ENCODE data around the gene LYRM1. TPM values are rescaled to one million over a fixed set of nuclear protein-coding genes. Genes with fewer than 3 reads are reported as not detected.

LYRM1 gene
- total and polyA plus RNA-seq, 10 of the 15 experiments (the other 5 are each of a cell fraction or from before 2014, with no cell fraction given), result 18.4 to 54.4 (median 38.0) TPM

DNA sequence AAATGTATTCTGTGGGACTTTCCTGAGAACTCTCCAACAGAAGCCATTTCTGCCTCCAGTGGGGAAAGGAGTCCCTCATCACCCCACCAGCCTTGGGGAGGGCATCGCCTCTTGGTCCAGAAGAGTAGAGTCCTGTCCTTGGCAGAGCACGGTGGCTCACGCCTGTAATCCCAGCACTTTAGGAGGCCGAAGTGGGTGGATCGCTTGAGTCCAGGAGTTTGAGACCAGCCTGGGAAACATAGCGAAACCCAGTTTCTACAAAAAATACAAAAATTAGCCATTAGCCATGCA, 41.0 kb downstream of the LYRM1 start (continued):
- TF ChIP-seq, protein P1, sequence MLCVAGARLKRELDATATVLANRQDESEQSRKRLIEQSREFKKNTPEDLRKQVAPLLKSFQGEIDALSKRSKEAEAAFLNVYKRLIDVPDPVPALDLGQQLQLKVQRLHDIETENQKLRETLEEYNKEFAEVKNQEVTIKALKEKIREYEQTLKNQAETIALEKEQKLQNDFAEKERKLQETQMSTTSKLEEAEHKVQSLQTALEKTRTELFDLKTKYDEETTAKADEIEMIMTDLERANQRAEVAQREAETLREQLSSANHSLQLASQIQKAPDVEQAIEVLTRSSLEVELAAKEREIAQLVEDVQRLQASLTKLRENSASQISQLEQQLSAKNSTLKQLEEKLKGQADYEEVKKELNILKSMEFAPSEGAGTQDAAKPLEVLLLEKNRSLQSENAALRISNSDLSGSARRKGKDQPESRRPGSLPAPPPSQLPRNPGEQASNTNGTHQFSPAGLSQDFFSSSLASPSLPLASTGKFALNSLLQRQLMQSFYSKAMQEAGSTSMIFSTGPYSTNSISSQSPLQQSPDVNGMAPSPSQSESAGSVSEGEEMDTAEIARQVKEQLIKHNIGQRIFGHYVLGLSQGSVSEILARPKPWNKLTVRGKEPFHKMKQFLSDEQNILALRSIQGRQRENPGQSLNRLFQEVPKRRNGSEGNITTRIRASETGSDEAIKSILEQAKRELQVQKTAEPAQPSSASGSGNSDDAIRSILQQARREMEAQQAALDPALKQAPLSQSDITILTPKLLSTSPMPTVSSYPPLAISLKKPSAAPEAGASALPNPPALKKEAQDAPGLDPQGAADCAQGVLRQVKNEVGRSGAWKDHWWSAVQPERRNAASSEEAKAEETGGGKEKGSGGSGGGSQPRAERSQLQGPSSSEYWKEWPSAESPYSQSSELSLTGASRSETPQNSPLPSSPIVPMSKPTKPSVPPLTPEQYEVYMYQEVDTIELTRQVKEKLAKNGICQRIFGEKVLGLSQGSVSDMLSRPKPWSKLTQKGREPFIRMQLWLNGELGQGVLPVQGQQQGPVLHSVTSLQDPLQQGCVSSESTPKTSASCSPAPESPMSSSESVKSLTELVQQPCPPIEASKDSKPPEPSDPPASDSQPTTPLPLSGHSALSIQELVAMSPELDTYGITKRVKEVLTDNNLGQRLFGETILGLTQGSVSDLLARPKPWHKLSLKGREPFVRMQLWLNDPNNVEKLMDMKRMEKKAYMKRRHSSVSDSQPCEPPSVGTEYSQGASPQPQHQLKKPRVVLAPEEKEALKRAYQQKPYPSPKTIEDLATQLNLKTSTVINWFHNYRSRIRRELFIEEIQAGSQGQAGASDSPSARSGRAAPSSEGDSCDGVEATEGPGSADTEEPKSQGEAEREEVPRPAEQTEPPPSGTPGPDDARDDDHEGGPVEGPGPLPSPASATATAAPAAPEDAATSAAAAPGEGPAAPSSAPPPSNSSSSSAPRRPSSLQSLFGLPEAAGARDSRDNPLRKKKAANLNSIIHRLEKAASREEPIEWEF (IDR thresholded peaks at IDR 0.05; ENCODE audit: insufficient replicate concordance, low read depth, low read length), result no peak
- no peak for TF ChIP-seq SMARCA5 (IDR thresholded peaks at IDR 0.05)

DNA sequence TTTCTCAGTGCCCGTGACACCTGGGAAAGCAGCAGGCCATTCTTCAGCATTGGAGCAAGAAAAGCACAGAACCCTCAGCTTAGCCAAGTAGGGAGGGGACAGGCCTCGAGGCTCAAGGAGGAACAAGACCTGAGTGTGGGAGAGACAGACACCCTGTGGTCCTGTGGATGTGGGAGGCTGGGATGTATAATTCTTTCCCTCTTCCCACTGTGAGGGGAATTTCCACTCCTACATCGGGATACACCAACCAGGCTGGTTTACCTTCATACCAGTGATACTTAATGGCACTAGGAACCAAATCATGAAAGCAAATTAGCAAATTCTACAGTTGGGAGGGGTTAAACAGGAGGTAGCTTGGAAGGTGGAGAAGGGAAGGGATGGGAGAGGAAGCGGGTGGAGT, 41.7 kb downstream of the LYRM1 start:
- intact Hi-C loops (cut with micrococcal nuclease; ENCODE audit: unreplicated experiment), result loop anchor here (10.0 kb wide), 1 partner anchor 87 kb away; no protein-coding TSS in a partner anchor
- no peak for TF ChIP-seq NFYB (IDR thresholded peaks at IDR 0.05; ENCODE audit: insufficient read depth, low read depth, low read length)
- TF ChIP-seq, protein P2, sequence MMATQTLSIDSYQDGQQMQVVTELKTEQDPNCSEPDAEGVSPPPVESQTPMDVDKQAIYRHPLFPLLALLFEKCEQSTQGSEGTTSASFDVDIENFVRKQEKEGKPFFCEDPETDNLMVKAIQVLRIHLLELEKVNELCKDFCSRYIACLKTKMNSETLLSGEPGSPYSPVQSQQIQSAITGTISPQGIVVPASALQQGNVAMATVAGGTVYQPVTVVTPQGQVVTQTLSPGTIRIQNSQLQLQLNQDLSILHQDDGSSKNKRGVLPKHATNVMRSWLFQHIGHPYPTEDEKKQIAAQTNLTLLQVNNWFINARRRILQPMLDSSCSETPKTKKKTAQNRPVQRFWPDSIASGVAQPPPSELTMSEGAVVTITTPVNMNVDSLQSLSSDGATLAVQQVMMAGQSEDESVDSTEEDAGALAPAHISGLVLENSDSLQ (IDR thresholded peaks at IDR 0.05), result no peak
- no peak for TF ChIP-seq NR2C2 (IDR thresholded peaks at IDR 0.05; ENCODE audit: borderline replicate concordance, control insufficient read depth, insufficient read length, low read depth)
- TF ChIP-seq, protein P3, sequence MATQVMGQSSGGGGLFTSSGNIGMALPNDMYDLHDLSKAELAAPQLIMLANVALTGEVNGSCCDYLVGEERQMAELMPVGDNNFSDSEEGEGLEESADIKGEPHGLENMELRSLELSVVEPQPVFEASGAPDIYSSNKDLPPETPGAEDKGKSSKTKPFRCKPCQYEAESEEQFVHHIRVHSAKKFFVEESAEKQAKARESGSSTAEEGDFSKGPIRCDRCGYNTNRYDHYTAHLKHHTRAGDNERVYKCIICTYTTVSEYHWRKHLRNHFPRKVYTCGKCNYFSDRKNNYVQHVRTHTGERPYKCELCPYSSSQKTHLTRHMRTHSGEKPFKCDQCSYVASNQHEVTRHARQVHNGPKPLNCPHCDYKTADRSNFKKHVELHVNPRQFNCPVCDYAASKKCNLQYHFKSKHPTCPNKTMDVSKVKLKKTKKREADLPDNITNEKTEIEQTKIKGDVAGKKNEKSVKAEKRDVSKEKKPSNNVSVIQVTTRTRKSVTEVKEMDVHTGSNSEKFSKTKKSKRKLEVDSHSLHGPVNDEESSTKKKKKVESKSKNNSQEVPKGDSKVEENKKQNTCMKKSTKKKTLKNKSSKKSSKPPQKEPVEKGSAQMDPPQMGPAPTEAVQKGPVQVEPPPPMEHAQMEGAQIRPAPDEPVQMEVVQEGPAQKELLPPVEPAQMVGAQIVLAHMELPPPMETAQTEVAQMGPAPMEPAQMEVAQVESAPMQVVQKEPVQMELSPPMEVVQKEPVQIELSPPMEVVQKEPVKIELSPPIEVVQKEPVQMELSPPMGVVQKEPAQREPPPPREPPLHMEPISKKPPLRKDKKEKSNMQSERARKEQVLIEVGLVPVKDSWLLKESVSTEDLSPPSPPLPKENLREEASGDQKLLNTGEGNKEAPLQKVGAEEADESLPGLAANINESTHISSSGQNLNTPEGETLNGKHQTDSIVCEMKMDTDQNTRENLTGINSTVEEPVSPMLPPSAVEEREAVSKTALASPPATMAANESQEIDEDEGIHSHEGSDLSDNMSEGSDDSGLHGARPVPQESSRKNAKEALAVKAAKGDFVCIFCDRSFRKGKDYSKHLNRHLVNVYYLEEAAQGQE (IDR thresholded peaks at IDR 0.05; ENCODE audit: low read depth, low read length), result no peak
- TF ChIP-seq FOXM1 (IDR thresholded peaks at IDR 0.05; ENCODE audit: low read depth, low read length), result no peak
- TF ChIP-seq CHD2 (IDR thresholded peaks at IDR 0.05; ENCODE audit: borderline replicate concordance, low read depth, low read length), result no peak
- TF ChIP-seq MYB (IDR thresholded peaks at IDR 0.05; ENCODE audit: borderline replicate concordance, low read depth, low read length), result no peak
- TF ChIP-seq RFX5 (IDR thresholded peaks at IDR 0.05; ENCODE audit: low read depth, low read length), result no peak
- TF ChIP-seq TARDBP (IDR thresholded peaks at IDR 0.05; ENCODE audit: borderline replicate concordance), result no peak
- TF ChIP-seq, protein P4, sequence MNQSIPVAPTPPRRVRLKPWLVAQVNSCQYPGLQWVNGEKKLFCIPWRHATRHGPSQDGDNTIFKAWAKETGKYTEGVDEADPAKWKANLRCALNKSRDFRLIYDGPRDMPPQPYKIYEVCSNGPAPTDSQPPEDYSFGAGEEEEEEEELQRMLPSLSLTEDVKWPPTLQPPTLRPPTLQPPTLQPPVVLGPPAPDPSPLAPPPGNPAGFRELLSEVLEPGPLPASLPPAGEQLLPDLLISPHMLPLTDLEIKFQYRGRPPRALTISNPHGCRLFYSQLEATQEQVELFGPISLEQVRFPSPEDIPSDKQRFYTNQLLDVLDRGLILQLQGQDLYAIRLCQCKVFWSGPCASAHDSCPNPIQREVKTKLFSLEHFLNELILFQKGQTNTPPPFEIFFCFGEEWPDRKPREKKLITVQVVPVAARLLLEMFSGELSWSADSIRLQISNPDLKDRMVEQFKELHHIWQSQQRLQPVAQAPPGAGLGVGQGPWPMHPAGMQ (IDR thresholded peaks at IDR 0.05; ENCODE audit: borderline replicate concordance), result no peak

More for the DNA sequence above, 41.7 kb downstream of the LYRM1 start:
- Histone ChIP-seq H2AFZ (ENCODE audit: control insufficient read depth, low read depth, low read length) (no peak overlapping the region), H3K27ac (ENCODE audit: control insufficient read depth, insufficient read depth) (no peak overlapping the region), H3K4me3 (no peak overlapping the region), H3K79me2 (ENCODE audit: control insufficient read depth, insufficient read depth, low read length) (no peaks in the 10 kb centered on the region), H3K4me2 (ENCODE audit: control insufficient read depth, insufficient read depth) (no peak overlapping the region), H3K27me3 (replicated peaks in 1 of 2; ENCODE audit: control insufficient read depth in 2 of 2, insufficient read depth in 2 of 2, low read length in 1 of 2) (no peaks in the 10 kb centered on the region), H3K4me1 (ENCODE audit: control insufficient read depth, insufficient read depth, low read length) (peaks cover 17% of the 10 kb centered on the region), H3K36me3 (ENCODE audit: control insufficient read depth in 2 of 2, insufficient read depth in 2 of 2, low read length in 1 of 2) (no peaks in the 10 kb centered on the region), H3K9ac (ENCODE audit: control insufficient read depth, insufficient read depth, low read length) (no peak overlapping the region), H4K20me1 (ENCODE audit: control insufficient read depth, insufficient read depth) (no peaks in the 10 kb centered on the region), H3K9me3 (replicated peaks; ENCODE audit: control insufficient read depth, insufficient read depth, low read length) (no peaks in the 10 kb centered on the region)
- POLR2A ChIA-PET, result no interaction called here
- no TSS peak for BruUV-seq (replicated peaks)
- RAD21 ChIA-PET (ENCODE audit: unreplicated experiment), result no interaction called here
- 60% methylated on average over 4 of the region's 4 CpGs for WGBS (ENCODE audit: insufficient coverage, insufficient replicate concordance, low lambda C conversion rate, missing lambda C conversion rate)
- ATAC-seq, result no peak
- CTCF ChIA-PET, result interaction anchor here (4.1 kb wide), 1 partner anchor 93 kb away, joined by 47 read pairs; no protein-coding TSS in a partner anchor
- no peak for FAIRE-seq
- in situ Hi-C loops (cut with MboI), result no loop called here
- SMC1A ChIA-PET (ENCODE audit: uncharacterized antibody, unreplicated experiment), result interaction anchor here (0.8 to 1.8 kb wide), 3 partner anchors 8 to 91 kb away, joined by 4 to 7 read pairs (median 5); no protein-coding TSS in a partner anchor
- DNase-seq (ENCODE audit: low read depth, low spot score), result no peak

Measured in GM12878 (cell line).